ENCODE data around the gene CDKAL1.
A peak's percentile ranks its signal among the peaks of the same experiment; 100 is the strongest.

Gene CDKAL1

GRCh38 chr6:20877008-20877937, 343.0 kb downstream of the CDKAL1 start:
- peak; percentile 64 for DNase-seq (ENCODE audit: low spot score)

GRCh38 chr6:20879121-20879520, 344.9 kb downstream of the CDKAL1 start:
- DNase-seq (ENCODE audit: low spot score), result no peak

- DNase-seq (ENCODE audit: low spot score), result no peak
Observed at GRCh38 chr6:20879526-20879925, 345.3 kb downstream of the CDKAL1 start.

- DNase-seq (ENCODE audit: low spot score), result no peak
Observed at GRCh38 chr6:20881365-20881764, 347.1 kb downstream of the CDKAL1 start.

GRCh38 chr6:20882014-20882413, 347.8 kb downstream of the CDKAL1 start:
- DNase-seq (ENCODE audit: low spot score), result no peak

- DNase-seq (ENCODE audit: low spot score), result no peak
Observed at GRCh38 chr6:20885076-20885475, 350.8 kb downstream of the CDKAL1 start.

- DNase-seq (ENCODE audit: low spot score), result no peak
Observed at GRCh38 chr6:20891161-20891560, 356.9 kb downstream of the CDKAL1 start.

- DNase-seq (ENCODE audit: low spot score), result no peak
Observed at GRCh38 chr6:20892365-20892764, 358.1 kb downstream of the CDKAL1 start.

- DNase-seq (ENCODE audit: low spot score), result no peak
Observed at GRCh38 chr6:20893412-20893811, 359.2 kb downstream of the CDKAL1 start.

- no peak for DNase-seq (ENCODE audit: low spot score)
Observed at GRCh38 chr6:20900389-20901160, 366.3 kb downstream of the CDKAL1 start.

GRCh38 chr6:20905377-20905776, 371.1 kb downstream of the CDKAL1 start:
- no peak for DNase-seq (ENCODE audit: low spot score)

GRCh38 chr6:20906945-20907344, 372.7 kb downstream of the CDKAL1 start:
- no peak for DNase-seq (ENCODE audit: low spot score)

- no peak for DNase-seq (ENCODE audit: low spot score)
Observed at GRCh38 chr6:20907486-20908071, 373.3 kb downstream of the CDKAL1 start.

- DNase-seq (ENCODE audit: low spot score), result no peak
Observed at GRCh38 chr6:20909621-20910020, 375.4 kb downstream of the CDKAL1 start.

GRCh38 chr6:20911712-20912111, 377.5 kb downstream of the CDKAL1 start:
- no peak for DNase-seq (ENCODE audit: low spot score)

- no peak for DNase-seq (ENCODE audit: low spot score)
Observed at GRCh38 chr6:20915156-20915555, 380.9 kb downstream of the CDKAL1 start.

GRCh38 chr6:20915626-20916025, 381.4 kb downstream of the CDKAL1 start:
- no peak for DNase-seq (ENCODE audit: low spot score)

GRCh38 chr6:20916086-20916485, 381.8 kb downstream of the CDKAL1 start:
- DNase-seq (ENCODE audit: low spot score), result no peak

- DNase-seq (ENCODE audit: low spot score), result no peak
Observed at GRCh38 chr6:20918868-20919267, 384.6 kb downstream of the CDKAL1 start.

GRCh38 chr6:20919677-20920385, 385.6 kb downstream of the CDKAL1 start:
- DNase-seq (ENCODE audit: low spot score), result no peak

GRCh38 chr6:20921578-20921977, 387.3 kb downstream of the CDKAL1 start:
- DNase-seq (ENCODE audit: low spot score), result no peak

- DNase-seq (ENCODE audit: low spot score), result no peak
Observed at GRCh38 chr6:20922743-20923142, 388.5 kb downstream of the CDKAL1 start.

Data from COLO829 (cell line).